IgD-negative memory B cell (primary cell): Measurements from ENCODE around the gene BMP10. TPM values are rescaled to one million over a fixed set of nuclear protein-coding genes. Genes with fewer than 3 reads are reported as not detected.

Source experiments
- H3K27ac Mint-ChIP-seq, 3 donors: one replicate each; pipeline ENCODE4 v1.8.0; 2020 to 2022; ENCODE audit warnings: mild to moderate bottlenecking in 3 of 3, mixed read lengths in 3 of 3, moderate library complexity in 1 of 3
- H3K27me3 Mint-ChIP-seq: one replicate; pipeline ENCODE4 v1.8.0; 2021; ENCODE audit warnings: mixed read lengths
- H3K36me3 Mint-ChIP-seq: one replicate; pipeline ENCODE4 v1.8.0; 2020; ENCODE audit warnings: mild to moderate bottlenecking, mixed read lengths
- H3K4me1 Mint-ChIP-seq, 3 donors: one replicate each; pipeline ENCODE4 v1.8.0; 2020 to 2022; ENCODE audit warnings: mixed read lengths in 3 of 3, mild to moderate bottlenecking in 1 of 3
- H3K4me3 Mint-ChIP-seq, 4 donors: one replicate each; pipeline ENCODE4 v1.8.0; 2020 to 2022; ENCODE audit warnings: mild to moderate bottlenecking in 4 of 4, mixed read lengths in 4 of 4, moderate library complexity in 3 of 4
- H3K9me3 Mint-ChIP-seq, 3 donors: one replicate each; pipeline ENCODE4 v1.8.0; 2020 to 2021; ENCODE audit warnings: mixed read lengths in 3 of 3, mild to moderate bottlenecking in 1 of 3
- polyA plus RNA-seq: library from polyadenylated mRNA; unstranded; fragments of 300-500 nt; fragmentation: Illumina TruSeq; gene quantifications from one replicate; pipeline ENCODE4 v1.2.3, GENCODE V29; 2021

Gene BMP10
- polyA plus RNA-seq, 1 donor from 2014 or later = not detected

DNA sequence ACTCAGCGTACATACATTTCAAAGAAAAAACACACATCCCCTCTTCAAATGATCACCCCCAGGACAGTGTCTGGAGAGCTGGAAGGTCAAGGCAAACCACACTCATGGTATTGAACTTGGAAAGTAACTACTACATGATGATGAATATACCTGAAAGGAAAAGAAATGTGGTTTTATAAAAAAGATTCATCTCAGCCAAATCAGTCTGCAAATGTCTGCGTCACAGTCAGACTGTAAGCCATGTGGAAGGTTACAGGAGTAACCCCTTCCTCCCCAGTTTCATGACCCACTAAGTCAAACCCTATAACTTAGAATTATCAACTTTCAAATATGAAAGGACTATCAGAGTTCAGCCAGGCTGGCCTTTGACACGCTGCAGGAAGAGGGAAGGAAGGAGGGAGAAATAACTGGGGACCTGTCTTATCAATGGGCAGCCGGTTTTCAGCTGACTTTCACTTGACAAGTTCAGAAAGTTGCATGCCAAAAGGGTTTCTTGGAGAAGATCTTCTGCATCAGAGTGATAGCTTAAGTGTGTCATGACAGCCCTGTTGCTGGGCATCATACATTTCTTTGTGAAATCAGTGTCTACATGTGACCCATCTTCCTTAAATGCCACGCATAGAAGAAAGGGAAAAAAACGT is 7.0 kb upstream of the BMP10 start:
- H3K36me3 Mint-ChIP-seq = peaks cover 3% of the 10 kb centered on the region
- no peak overlapping the region for H3K27ac Mint-ChIP-seq
- peaks cover 7% of the 10 kb centered on the region for H3K27me3 Mint-ChIP-seq
- H3K9me3 Mint-ChIP-seq = no peaks in the 10 kb centered on the region
- no peaks in the 10 kb centered on the region for H3K4me1 Mint-ChIP-seq
- no peak overlapping the region for H3K4me3 Mint-ChIP-seq

DNA sequence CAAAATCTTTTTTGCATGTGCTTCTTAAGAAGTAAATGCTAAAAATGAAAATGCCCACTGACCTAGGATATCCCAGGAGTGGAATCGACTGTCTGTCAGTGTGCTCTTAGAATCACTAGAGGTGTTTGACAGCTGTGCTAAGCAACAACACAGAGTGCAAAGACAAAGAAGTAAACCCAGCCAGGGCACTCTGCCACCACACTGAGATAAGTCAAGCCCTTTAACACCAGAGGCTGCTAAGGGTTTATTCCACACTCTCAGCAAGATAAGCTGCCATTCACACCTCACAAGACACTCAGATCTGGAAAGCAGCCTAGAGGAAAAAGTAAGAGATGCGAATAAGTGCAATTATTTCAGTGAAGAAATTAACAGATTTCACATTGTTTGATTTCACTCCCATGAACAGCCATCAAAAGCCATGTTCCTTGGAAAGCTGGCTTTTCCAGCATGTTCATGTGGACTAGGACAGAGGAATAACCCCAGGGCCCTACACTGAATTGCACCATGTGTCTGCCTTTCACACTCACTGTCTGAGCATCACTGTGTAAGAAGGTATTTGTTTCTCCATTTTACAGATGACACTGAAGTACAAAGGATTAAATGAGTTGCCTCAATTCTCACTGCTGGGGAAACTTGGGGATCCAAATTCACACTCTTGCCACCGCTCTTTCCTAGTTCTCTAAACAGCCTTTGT is 6.0 kb upstream of the BMP10 start:
- H3K9me3 Mint-ChIP-seq = no peaks in the 10 kb centered on the region
- H3K27ac Mint-ChIP-seq = no peak overlapping the region
- no peaks in the 10 kb centered on the region for H3K4me1 Mint-ChIP-seq
- H3K27me3 Mint-ChIP-seq = peaks cover 7% of the 10 kb centered on the region
- no peak overlapping the region for H3K4me3 Mint-ChIP-seq
- peaks cover 3% of the 10 kb centered on the region for H3K36me3 Mint-ChIP-seq

- H3K4me1 Mint-ChIP-seq = no peaks in the 10 kb centered on the region
- H3K27ac Mint-ChIP-seq = no peak overlapping the region
- peaks cover 2% of the 10 kb centered on the region for H3K27me3 Mint-ChIP-seq
- H3K9me3 Mint-ChIP-seq = no peaks in the 10 kb centered on the region
- H3K36me3 Mint-ChIP-seq = peaks cover 1% of the 10 kb centered on the region
- H3K4me3 Mint-ChIP-seq = no peak overlapping the region
Observed at GRCh38 chr2:68870215-68870614, 982 bp downstream of the BMP10 start.

DNA sequence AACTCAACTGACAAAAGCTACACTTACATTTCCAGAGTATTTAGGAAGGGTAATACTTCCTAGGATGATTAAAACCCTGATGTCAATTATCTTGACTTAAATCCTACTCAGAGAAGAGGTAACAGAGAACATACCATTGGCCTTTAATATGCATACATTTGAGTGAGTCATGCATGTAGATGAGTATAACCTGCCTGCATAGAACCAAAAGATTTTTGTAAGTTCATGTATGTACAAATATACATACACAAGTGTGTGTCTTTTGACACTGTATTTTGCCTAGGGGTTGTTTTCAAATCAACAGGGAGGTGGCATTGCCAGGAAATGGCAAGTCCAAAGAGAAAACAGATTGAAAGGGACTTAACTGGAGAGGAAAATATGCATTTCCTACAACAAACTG is 6.1 kb downstream of the BMP10 start:
- H3K4me1 Mint-ChIP-seq = no peaks in the 10 kb centered on the region
- no peak overlapping the region for H3K27ac Mint-ChIP-seq
- no peak overlapping the region for H3K4me3 Mint-ChIP-seq
- peaks cover 1% of the 10 kb centered on the region for H3K36me3 Mint-ChIP-seq
- H3K9me3 Mint-ChIP-seq = no peaks in the 10 kb centered on the region
- peaks cover 4% of the 10 kb centered on the region for H3K27me3 Mint-ChIP-seq

DNA sequence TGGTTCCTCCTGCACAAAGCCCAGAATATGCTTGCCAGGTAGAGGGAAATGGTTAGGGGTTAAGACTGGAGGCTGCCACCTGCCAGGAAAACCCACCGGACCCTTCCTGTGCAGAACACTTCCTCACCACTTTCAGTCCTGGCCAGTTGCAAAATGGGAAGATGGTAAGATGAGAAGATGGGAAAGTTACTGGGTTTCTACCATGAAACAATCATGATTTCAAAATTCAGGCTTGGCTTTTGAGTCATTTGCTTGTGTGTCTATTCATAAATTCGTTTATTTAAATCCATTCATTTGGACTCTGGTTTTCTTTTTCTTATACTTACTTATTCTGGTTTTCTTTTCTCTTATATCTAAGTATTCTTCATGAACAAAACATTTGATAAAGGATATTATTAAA is 7.2 kb downstream of the BMP10 start:
- Mint-ChIP-seq H3K36me3 (peaks cover 1% of the 10 kb centered on the region), H3K27ac (peak overlapping the region in 1 of 3 donors; percentile 24), H3K9me3 (no peaks in the 10 kb centered on the region), H3K27me3 (peaks cover 2% of the 10 kb centered on the region), H3K4me1 (peaks cover 0 to under 1% (median 0%) of the 10 kb centered on the region in 3 donors), H3K4me3 (no peak overlapping the region)

- no peaks in the 10 kb centered on the region for H3K9me3 Mint-ChIP-seq
- H3K36me3 Mint-ChIP-seq = peaks cover 1% of the 10 kb centered on the region
- peaks cover 2% of the 10 kb centered on the region for H3K27me3 Mint-ChIP-seq
- no peak overlapping the region for H3K4me3 Mint-ChIP-seq
- peaks cover 0 to 10% (median 6%) of the 10 kb centered on the region in 3 donors for H3K4me1 Mint-ChIP-seq
- no peak overlapping the region for H3K27ac Mint-ChIP-seq
Observed at GRCh38 chr2:68862889-68863288, 8.3 kb downstream of the BMP10 start.

DNA sequence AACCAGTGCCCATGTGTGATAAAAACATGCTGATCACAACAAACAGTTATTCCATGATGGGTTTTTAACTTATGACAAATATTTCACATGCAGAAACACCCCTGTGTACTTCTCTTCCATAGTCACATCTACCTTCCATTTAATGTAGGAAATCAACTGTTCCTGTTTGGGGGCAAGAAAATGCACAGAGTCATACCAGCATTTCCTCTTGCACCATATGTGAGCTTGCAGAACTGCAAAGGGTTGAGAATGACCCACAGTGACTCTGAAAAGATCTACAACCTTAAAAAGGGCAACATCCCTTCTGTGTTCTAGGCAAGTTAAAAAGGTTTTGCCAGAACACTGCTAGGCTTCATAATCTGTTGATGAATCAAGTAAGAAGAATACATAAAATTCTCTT is 9.9 kb downstream of the BMP10 start:
- Mint-ChIP-seq H3K9me3 (no peaks in the 10 kb centered on the region), H3K4me1 (peaks cover 4 to 15% (median 10%) of the 10 kb centered on the region in 3 donors), H3K36me3 (no peaks in the 10 kb centered on the region), H3K27ac (no peak overlapping the region), H3K27me3 (peaks cover 2% of the 10 kb centered on the region), H3K4me3 (no peak overlapping the region)

DNA sequence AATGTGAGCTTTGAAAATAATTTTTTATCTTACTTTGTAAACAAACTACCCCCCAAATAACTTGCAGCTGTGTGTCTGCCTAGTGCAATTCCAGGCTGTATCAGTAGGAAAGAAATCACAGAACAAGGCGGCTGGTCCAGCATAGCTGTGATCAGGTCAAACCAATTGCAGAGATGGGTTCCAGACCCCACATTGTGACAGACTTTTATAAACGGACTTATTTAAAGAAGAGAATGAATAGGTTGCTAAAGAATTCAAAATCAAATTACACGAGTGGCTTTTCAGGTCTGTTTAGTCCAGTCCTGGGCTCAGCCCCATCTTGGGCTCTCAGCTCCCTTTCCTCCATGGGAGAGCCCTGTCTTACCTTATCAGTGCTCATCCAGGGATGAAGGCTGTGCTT is 11.1 kb downstream of the BMP10 start:
- no peak overlapping the region for H3K27ac Mint-ChIP-seq
- no peaks in the 10 kb centered on the region for H3K9me3 Mint-ChIP-seq
- no peak overlapping the region for H3K4me3 Mint-ChIP-seq
- H3K4me1 Mint-ChIP-seq = peaks cover 4 to 15% (median 10%) of the 10 kb centered on the region in 3 donors
- H3K36me3 Mint-ChIP-seq = peaks cover 1% of the 10 kb centered on the region
- H3K27me3 Mint-ChIP-seq = peaks cover 2% of the 10 kb centered on the region

DNA sequence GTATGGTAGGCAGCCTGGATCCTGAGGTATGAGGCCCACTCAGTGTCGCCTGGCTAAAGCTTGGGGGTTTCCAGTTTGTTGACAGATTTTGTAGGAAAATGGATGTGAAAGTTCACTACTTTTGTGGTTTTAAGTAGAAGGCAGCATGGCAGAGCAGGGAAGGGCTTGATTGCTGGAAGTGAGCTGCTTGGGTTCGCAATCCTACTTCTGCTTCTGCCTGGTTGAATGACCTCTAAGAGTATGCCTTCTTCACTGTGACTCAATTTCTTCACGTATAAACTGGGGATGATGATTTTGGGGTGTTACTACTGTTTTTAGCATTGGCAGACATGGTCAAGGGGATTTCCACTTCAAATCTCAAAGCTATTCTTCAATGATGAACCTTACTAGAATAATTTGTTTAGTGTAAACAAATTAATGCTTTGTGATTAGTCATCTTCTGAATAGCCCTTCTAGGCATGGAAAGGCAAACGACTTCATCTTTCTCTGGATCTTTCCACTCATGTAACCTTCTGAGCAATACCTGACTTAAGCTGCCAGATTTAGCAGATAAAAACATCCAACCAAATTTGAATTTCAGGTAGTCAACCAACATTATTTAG is 13.2 kb downstream of the BMP10 start:
- peak overlapping the region in 1 of 3 donors; percentile 36 for H3K27ac Mint-ChIP-seq
- H3K9me3 Mint-ChIP-seq = no peaks in the 10 kb centered on the region
- H3K4me3 Mint-ChIP-seq = peak overlapping the region in 1 of 4 donors; percentile 67
- H3K4me1 Mint-ChIP-seq = peaks cover 4 to 15% (median 10%) of the 10 kb centered on the region in 3 donors
- peaks cover 2% of the 10 kb centered on the region for H3K27me3 Mint-ChIP-seq
- H3K36me3 Mint-ChIP-seq = peaks cover 1% of the 10 kb centered on the region

- Mint-ChIP-seq H3K36me3 (peaks cover 1% of the 10 kb centered on the region), H3K27ac (no peak overlapping the region), H3K4me3 (peak overlapping the region in 2 of 4 donors; percentile 39 to 67), H3K4me1 (peaks cover 4 to 15% (median 10%) of the 10 kb centered on the region in 3 donors), H3K9me3 (no peaks in the 10 kb centered on the region), H3K27me3 (peaks cover 2% of the 10 kb centered on the region)
Observed at GRCh38 chr2:68857202-68857845, 13.9 kb downstream of the BMP10 start.

- Mint-ChIP-seq H3K36me3 (peaks cover 1% of the 10 kb centered on the region), H3K4me1 (peaks cover 4 to 15% (median 10%) of the 10 kb centered on the region in 3 donors), H3K27ac (peak overlapping the region in 1 of 3 donors; percentile 11), H3K27me3 (peaks cover 2% of the 10 kb centered on the region), H3K4me3 (no peak overlapping the region), H3K9me3 (no peaks in the 10 kb centered on the region)
Observed at GRCh38 chr2:68855550-68855949, 15.6 kb downstream of the BMP10 start.

GRCh38 chr2:68854476-68854875 is 16.7 kb downstream of the BMP10 start:
- peaks cover 2% of the 10 kb centered on the region for H3K27me3 Mint-ChIP-seq
- H3K27ac Mint-ChIP-seq = no peak overlapping the region

DNA sequence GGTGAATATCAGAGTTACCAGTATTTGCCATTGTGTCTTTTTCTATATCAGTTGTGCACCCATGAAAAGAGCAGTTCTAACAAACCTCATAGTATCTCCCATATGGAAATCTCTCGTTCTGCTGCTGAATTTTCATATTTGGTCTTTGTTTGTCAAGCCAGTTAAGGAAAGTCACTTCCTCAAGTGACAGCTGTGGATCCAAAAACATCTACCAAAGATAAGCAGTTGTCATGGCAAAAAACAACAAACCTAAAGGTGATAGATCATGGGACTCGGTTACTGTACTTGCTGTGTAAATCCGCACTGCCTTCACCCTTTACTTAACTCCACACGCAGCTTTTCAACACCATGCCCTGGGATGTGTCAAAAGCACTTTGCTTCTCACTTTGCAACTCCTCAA is 17.3 kb downstream of the BMP10 start:
- peaks cover 1% of the 10 kb centered on the region for H3K36me3 Mint-ChIP-seq

More at GRCh38 chr2:68854476-68854875, 16.7 kb downstream of the BMP10 start:
- Mint-ChIP-seq H3K4me1 (peaks cover 4 to 16% (median 10%) of the 10 kb centered on the region in 3 donors), H3K9me3 (no peaks in the 10 kb centered on the region), H3K4me3 (no peak overlapping the region), H3K36me3 (peaks cover 1% of the 10 kb centered on the region)

GRCh38 chr2:68853035-68853434 is 18.2 kb downstream of the BMP10 start:
- Mint-ChIP-seq H3K27me3 (peaks cover 5% of the 10 kb centered on the region), H3K9me3 (no peaks in the 10 kb centered on the region), H3K36me3 (peaks cover 1% of the 10 kb centered on the region), H3K27ac (no peak overlapping the region), H3K4me3 (no peak overlapping the region), H3K4me1 (peaks cover 4 to 8% (median 5%) of the 10 kb centered on the region in 3 donors)

More for the DNA sequence above, 17.3 kb downstream of the BMP10 start:
- Mint-ChIP-seq H3K4me1 (peaks cover 4 to 15% (median 10%) of the 10 kb centered on the region in 3 donors), H3K9me3 (no peaks in the 10 kb centered on the region), H3K27me3 (peaks cover 5% of the 10 kb centered on the region), H3K27ac (no peak overlapping the region), H3K4me3 (no peak overlapping the region)

DNA sequence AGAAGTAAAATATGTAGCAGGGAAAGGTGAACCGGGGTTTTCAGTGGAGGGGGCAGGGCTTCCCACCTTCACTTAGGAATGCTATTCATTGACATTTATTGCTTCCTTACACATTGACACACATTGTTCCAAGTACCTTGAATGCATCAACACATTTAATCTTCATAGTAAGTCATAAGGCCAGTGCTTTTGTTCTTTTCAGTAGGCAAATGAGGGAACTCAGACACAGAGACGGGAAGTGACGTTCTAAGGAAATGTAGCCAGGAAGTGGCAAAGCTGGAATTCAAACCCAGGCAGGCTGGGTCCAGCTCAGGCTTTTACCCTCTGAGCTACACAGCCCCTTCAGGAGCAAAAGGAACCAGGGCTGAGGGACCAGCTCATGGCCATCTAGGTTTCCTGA is 20.7 kb downstream of the BMP10 start:
- peaks cover 0 to 2% (median 0%) of the 10 kb centered on the region in 3 donors for H3K4me1 Mint-ChIP-seq
- H3K27ac Mint-ChIP-seq = no peak overlapping the region
- H3K9me3 Mint-ChIP-seq = no peaks in the 10 kb centered on the region
- H3K36me3 Mint-ChIP-seq = peaks cover 4% of the 10 kb centered on the region
- no peak overlapping the region for H3K4me3 Mint-ChIP-seq
- peaks cover 5% of the 10 kb centered on the region for H3K27me3 Mint-ChIP-seq
